Thoracic aorta (tissue), 2 donors: ENCODE data around the gene PLA2G4C. TPM values are rescaled to one million over a fixed set of nuclear protein-coding genes. Genes with fewer than 3 reads are reported as not detected.
"Not testable (repeated sequence)": the region's sequence is repeated elsewhere in the genome, so short reads cannot be mapped to it uniquely, and the experiment has no call there.

Source experiments
- ATAC-seq: fragments of 150-250 bp; one replicate; pipeline ENCODE4 v1.8.0; 2017; ENCODE audit warnings: low read depth; ENCODE audit not compliant: insufficient number of reproducible peaks, low FRiP score
- DNase-seq: peaks from one replicate; pipeline ENCODE4 v3.0.0-alpha.2; 2020; ENCODE audit warnings: low spot score
- H3K27ac ChIP-seq, 2 donors: fragments of 200-600 bp; sonication (generic); 1 replicate in 1 of 2; 2 replicates in 1 of 2; pipeline ENCODE4 v1.5.1; 2016; ENCODE audit warnings: mild to moderate bottlenecking in 2 of 2, moderate library complexity in 2 of 2
- H3K27me3 ChIP-seq: fragments of 200-600 bp; sonication (generic); replicated peaks from 2 replicates; pipeline ENCODE4 v1.6.0; 2016; ENCODE audit warnings: mild to moderate bottlenecking; ENCODE audit not compliant: insufficient read depth
- H3K36me3 ChIP-seq: fragments of 200-600 bp; sonication (generic); one replicate; pipeline ENCODE4 v1.5.1; 2016
- H3K4me1 ChIP-seq, 2 donors: fragments of 200-600 bp; sonication (generic); 1 replicate in 1 of 2; 2 replicates in 1 of 2; pipeline versions ENCODE4 v1.5.1 to v1.6.0; 2016; ENCODE audit warnings: low read depth in 2 of 2, mild to moderate bottlenecking in 1 of 2; ENCODE audit not compliant: control insufficient read depth in 1 of 2
- H3K4me3 ChIP-seq: fragments of 200-600 bp; sonication (generic); 2 replicates; pipeline ENCODE4 v1.5.1; 2016; ENCODE audit warnings: mild to moderate bottlenecking
- H3K9me3 ChIP-seq: fragments of 200-600 bp; sonication (generic); 2 replicates; pipeline ENCODE4 v1.5.1; 2016
- total RNA-seq, 2 donors: library from RNA; depleted of rRNA; stranded (reverse); fragments of >200 nt; gene quantifications; one replicate each; pipeline versions ENCODE4 v1.1.0 to v1.2.3, GENCODE V29; 2016
- TF ChIP-seq, protein P1 (sequence below): fragments of 200-600 bp; sonication (generic); IDR thresholded peaks from one replicate; pipeline ENCODE4 v1.5.1; 2019; ENCODE audit warnings: antibody characterized with exemption

The PLA2G4C gene
- total RNA-seq, 2 donors from 2014 or later = 24.2 to 35.9 TPM

DNA sequence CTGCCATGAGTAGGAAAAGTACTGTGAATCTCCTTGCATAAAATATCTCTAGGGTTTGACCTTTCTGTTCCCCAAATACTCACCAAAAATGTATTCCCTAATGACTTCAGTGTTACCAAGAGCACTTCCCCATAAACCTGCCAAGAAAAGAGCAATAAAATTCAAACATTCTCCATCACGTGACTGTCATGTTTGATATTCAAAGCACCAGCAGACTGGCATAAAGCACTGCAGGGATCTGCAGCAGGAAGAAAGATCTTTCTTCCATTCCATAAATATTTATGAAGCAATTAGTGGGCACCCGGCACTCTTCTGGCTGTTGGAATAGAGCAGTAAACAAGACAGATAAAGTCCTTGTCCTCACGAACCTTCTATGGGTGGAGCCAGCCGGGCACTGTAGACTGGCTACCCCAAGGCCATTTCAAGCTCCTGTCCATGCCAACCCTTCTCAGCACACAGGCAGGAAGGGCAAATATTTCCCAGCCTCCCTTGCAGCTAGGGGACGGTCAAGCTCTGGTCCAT lies 20.3 kb downstream of the PLA2G4C start:
- TF ChIP-seq, protein P1, sequence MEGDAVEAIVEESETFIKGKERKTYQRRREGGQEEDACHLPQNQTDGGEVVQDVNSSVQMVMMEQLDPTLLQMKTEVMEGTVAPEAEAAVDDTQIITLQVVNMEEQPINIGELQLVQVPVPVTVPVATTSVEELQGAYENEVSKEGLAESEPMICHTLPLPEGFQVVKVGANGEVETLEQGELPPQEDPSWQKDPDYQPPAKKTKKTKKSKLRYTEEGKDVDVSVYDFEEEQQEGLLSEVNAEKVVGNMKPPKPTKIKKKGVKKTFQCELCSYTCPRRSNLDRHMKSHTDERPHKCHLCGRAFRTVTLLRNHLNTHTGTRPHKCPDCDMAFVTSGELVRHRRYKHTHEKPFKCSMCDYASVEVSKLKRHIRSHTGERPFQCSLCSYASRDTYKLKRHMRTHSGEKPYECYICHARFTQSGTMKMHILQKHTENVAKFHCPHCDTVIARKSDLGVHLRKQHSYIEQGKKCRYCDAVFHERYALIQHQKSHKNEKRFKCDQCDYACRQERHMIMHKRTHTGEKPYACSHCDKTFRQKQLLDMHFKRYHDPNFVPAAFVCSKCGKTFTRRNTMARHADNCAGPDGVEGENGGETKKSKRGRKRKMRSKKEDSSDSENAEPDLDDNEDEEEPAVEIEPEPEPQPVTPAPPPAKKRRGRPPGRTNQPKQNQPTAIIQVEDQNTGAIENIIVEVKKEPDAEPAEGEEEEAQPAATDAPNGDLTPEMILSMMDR = no peak
- ATAC-seq (no peak), DNase-seq (no peak)
- H3K27ac ChIP-seq = no peak overlapping the region
- H3K4me1 ChIP-seq = no peaks in the 10 kb centered on the region
- no peak overlapping the region for H3K4me3 ChIP-seq
- H3K9me3 ChIP-seq = no peaks in the 10 kb centered on the region
- H3K27me3 ChIP-seq = no peaks in the 10 kb centered on the region
- peaks cover 9% of the 10 kb centered on the region for H3K36me3 ChIP-seq

GRCh38 chr19:48088991-48089390 lies 21.6 kb downstream of the PLA2G4C start:
- H3K9me3 ChIP-seq, H3K4me1 ChIP-seq, H3K36me3 ChIP-seq, H3K4me3 ChIP-seq, DNase-seq, H3K27me3 ChIP-seq, H3K27ac ChIP-seq, ATAC-seq: not testable (repeated sequence)

- DNase-seq (no peak), ATAC-seq (no peak)
- peaks cover 9% of the 10 kb centered on the region for H3K36me3 ChIP-seq
- no peaks in the 10 kb centered on the region for H3K27me3 ChIP-seq
- no peaks in the 10 kb centered on the region for H3K9me3 ChIP-seq
- H3K4me3 ChIP-seq = no peak overlapping the region
- no peak overlapping the region for H3K27ac ChIP-seq
- no peaks in the 10 kb centered on the region for H3K4me1 ChIP-seq
- TF ChIP-seq, protein P1 = no peak
Measured at GRCh38 chr19:48085904-48086864, 24.4 kb downstream of the PLA2G4C start.

GRCh38 chr19:48085076-48085475 lies 25.5 kb downstream of the PLA2G4C start:
- no peak overlapping the region for H3K4me3 ChIP-seq
- DNase-seq (no peak), ATAC-seq (no peak)
- no peak overlapping the region for H3K27ac ChIP-seq
- H3K27me3 ChIP-seq = no peaks in the 10 kb centered on the region
- TF ChIP-seq, protein P1 = no peak
- H3K9me3 ChIP-seq = no peaks in the 10 kb centered on the region
- peaks cover 9% of the 10 kb centered on the region for H3K36me3 ChIP-seq
- H3K4me1 ChIP-seq = no peaks in the 10 kb centered on the region

- Histone ChIP-seq H3K4me1 (no peaks in the 10 kb centered on the region), H3K27ac (no peak overlapping the region), H3K27me3 (no peaks in the 10 kb centered on the region), H3K9me3 (no peaks in the 10 kb centered on the region), H3K36me3 (peaks cover 12% of the 10 kb centered on the region), H3K4me3 (no peak overlapping the region)
- ATAC-seq (no peak), DNase-seq (no peak)
- TF ChIP-seq, protein P1 = no peak
Measured at GRCh38 chr19:48081106-48081505, 29.5 kb downstream of the PLA2G4C start.

- H3K4me3 ChIP-seq, H3K27ac ChIP-seq, DNase-seq, H3K4me1 ChIP-seq, ATAC-seq, H3K27me3 ChIP-seq, H3K9me3 ChIP-seq: not testable (repeated sequence)
- H3K36me3 ChIP-seq = peaks cover 14% of the 10 kb centered on the region
Measured at GRCh38 chr19:48070177-48070769, 40.3 kb downstream of the PLA2G4C start.
